Gastrocnemius medialis (tissue), 4 donors: ENCODE data around the gene SLC35F1.

Experiments used
- POLR2A ChIP-seq, 2 donors: fragments of 450-650 bp; IDR thresholded peaks; one replicate each; pipeline ENCODE4 v1.6.1; 2017; ENCODE audit warnings: antibody characterized with exemption in 2 of 2, mild to moderate bottlenecking in 2 of 2, moderate library complexity in 2 of 2
- TF ChIP-seq, protein P1 (sequence below), 5 experiments: fragments of 450-650 bp in 3 of 5; fragments of 200-600 bp in 2 of 5; sonication (generic) in 2 of 5; IDR thresholded peaks in 4 of 5; conservative IDR thresholded peaks in 1 of 5; 1 replicate in 4 of 5; 2 replicates in 1 of 5; pipeline ENCODE4 v1.5.1; 2016 to 2019; ENCODE audit warnings: antibody characterized with exemption in 5 of 5, mild to moderate bottlenecking in 3 of 5, moderate library complexity in 3 of 5

GRCh38 chr6:118220429-118221128 is 313.5 kb downstream of the SLC35F1 start:
- TF ChIP-seq, protein P1, sequence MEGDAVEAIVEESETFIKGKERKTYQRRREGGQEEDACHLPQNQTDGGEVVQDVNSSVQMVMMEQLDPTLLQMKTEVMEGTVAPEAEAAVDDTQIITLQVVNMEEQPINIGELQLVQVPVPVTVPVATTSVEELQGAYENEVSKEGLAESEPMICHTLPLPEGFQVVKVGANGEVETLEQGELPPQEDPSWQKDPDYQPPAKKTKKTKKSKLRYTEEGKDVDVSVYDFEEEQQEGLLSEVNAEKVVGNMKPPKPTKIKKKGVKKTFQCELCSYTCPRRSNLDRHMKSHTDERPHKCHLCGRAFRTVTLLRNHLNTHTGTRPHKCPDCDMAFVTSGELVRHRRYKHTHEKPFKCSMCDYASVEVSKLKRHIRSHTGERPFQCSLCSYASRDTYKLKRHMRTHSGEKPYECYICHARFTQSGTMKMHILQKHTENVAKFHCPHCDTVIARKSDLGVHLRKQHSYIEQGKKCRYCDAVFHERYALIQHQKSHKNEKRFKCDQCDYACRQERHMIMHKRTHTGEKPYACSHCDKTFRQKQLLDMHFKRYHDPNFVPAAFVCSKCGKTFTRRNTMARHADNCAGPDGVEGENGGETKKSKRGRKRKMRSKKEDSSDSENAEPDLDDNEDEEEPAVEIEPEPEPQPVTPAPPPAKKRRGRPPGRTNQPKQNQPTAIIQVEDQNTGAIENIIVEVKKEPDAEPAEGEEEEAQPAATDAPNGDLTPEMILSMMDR (IDR thresholded peaks at IDR 0.05 in 4 of 5, conservative IDR thresholded peaks at IDR 0.05 in 1 of 5) = no peak
- TF ChIP-seq POLR2A (IDR thresholded peaks at IDR 0.05) = no peak
